GM13977 (cell line): ENCODE results near the gene REPIN1.

Experiments used
- DNase-seq: peaks from one replicate; pipeline ENCODE4 v3.0.0; 2012; ENCODE audit warnings: low spot score
- CTCF ChIP-seq: IDR thresholded peaks from 2 replicates; pipeline ENCODE4 v1.5.1; 2012; ENCODE audit warnings: mild to moderate bottlenecking, control low read depth; ENCODE audit not compliant: insufficient read depth; ENCODE audit errors: extremely low read depth, missing control alignments
- in situ Hi-C: fragments of 300-500 bp; cut with MboI; formaldehyde crosslinking; loops from one replicate; pipeline ENCODE4 v1.12.0; 2022; ENCODE audit warnings: low sequenced_read_pairs, low pct_unique_long_range_greater_than_20kb, mixed read lengths, inconsistent platforms; ENCODE audit not compliant: unreplicated experiment

REPIN1 gene

DNA sequence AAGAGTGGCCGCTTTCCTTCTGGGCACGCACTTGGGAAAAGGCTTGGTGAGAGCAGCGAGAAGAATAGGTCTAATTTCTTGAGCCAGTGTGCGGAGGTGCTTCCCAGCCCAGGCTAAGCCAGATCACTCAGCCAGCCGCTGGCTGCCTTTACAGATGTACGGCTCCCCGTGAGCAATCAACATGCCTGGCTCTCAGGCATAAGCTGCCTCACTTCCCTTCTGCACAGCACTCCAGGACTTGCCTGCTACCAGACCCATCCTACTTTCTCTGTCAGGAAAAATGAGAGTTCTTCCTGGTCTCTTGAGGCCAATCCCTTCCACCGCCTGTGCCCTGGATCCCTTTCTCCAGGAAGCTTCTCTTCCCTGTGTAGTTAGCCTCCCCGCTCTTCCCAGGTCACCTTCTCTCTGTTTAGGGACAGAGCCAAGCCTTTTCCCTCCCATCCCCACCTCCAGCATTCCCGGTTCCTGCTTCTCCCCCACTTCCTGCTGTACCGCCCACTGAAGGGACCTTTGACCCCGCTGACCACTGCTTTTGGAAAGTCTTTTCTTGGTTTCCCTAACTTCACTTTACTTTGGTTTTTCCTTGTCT is 44.2 kb upstream of the REPIN1 start:
- peak; percentile 14 for DNase-seq
- no peak for TF ChIP-seq CTCF
- in situ Hi-C loops: no loop called here

- DNase-seq: no peak
- in situ Hi-C loops: no loop called here
- no peak for TF ChIP-seq CTCF
Observed at GRCh38 chr7:150325110-150325611, 43.5 kb upstream of the REPIN1 start.

DNA sequence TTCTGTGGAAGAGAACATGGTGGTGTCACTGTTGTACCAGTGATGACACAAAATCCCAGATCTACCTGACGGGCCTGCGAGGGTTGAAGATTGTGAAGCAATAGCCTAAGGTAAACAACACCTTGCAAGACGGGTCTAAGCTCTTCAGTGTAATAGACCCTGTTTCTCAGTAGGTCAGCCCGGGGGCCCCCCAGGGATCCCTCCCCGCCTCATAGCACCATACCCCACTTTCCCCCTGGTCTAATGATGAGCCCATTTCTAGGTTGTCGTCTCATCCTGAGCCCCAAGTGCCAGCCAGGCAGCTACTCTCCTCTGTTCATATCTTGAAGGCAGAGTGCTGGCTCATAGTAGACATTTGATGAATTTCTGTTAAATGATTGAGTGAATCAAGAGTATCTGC is 42.7 kb upstream of the REPIN1 start:
- in situ Hi-C loops: no loop called here

GRCh38 chr7:150326657-150327268 is 41.9 kb upstream of the REPIN1 start:
- in situ Hi-C loops: no loop called here
- no peak for DNase-seq
- TF ChIP-seq CTCF: no peak

More for the DNA sequence above, 42.7 kb upstream of the REPIN1 start:
- DNase-seq: no peak
- no peak for TF ChIP-seq CTCF

DNA sequence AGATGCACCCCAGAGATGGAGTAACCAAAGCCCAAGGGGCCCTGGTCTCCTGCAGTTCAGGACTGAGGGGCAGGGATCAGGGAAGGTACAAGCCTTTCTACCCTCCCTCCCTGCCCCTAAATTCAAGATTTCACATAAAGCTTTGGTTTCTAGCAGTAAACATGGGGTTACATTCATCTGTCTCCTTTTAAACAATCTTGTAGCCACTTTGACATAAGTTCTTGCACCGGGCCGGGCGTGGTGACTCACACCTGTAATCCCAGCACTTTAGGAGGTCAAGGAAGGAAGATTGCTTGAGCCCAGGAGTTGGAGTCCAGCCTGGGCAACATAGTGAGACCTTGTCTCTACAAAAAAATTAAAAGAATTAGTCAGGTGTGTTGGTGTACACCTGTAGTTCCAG is 41.3 kb upstream of the REPIN1 start:
- in situ Hi-C loops: no loop called here
- no peak for DNase-seq
- no peak for TF ChIP-seq CTCF

- no peak for TF ChIP-seq CTCF
- no peak for DNase-seq
- in situ Hi-C loops: no loop called here
Observed at GRCh38 chr7:150329331-150330120, 39.1 kb upstream of the REPIN1 start.
